GM12878 (cell line): ENCODE measurements around the gene GSTP1. TPM values are rescaled to one million over a fixed set of nuclear protein-coding genes. Genes with fewer than 3 reads are reported as not detected.

Experiments
- ASH2L ChIP-seq: fragments of 300-600, 200-600 bp; sonication (generic); IDR thresholded peaks from 2 replicates; pipeline ENCODE4 v1.6.1; 2017; ENCODE audit warnings: low read depth, mild to moderate bottlenecking, borderline replicate concordance
- ATF3 ChIP-seq: IDR thresholded peaks from 2 replicates; pipeline ENCODE4 v1.6.1; 2011; ENCODE audit warnings: low read depth, mild to moderate bottlenecking, low read length, moderate library complexity, borderline replicate concordance; ENCODE audit errors: extremely low read depth
- ATF7 ChIP-seq: fragments of 450-650 bp; IDR thresholded peaks from 2 replicates; pipeline ENCODE4 v1.6.1; 2016; ENCODE audit warnings: low read depth, mild to moderate bottlenecking
- CHD1 ChIP-seq: IDR thresholded peaks from 2 replicates; pipeline ENCODE4 v1.6.1; 2012; ENCODE audit warnings: low read depth, low read length, improper control_type of control experiment
- CREB1 ChIP-seq: IDR thresholded peaks from 2 replicates; pipeline ENCODE4 v1.6.1; 2012; ENCODE audit warnings: low read depth, mild to moderate bottlenecking, inconsistent platforms
- GATAD2B ChIP-seq: fragments of 450-650 bp; conservative IDR thresholded peaks from 2 replicates; pipeline ENCODE4 v1.6.1; 2017; ENCODE audit warnings: low read depth, mild to moderate bottlenecking, moderate library complexity
- HSF1 ChIP-seq: fragments of 150-350 bp; IDR thresholded peaks from 2 replicates; pipeline ENCODE4 v1.6.1; 2014; ENCODE audit warnings: mild to moderate bottlenecking, low read depth, low read length
- NR2C1 ChIP-seq: fragments of 450-650 bp; IDR thresholded peaks from 2 replicates; pipeline ENCODE4 v1.6.1; 2017; ENCODE audit warnings: antibody characterized with exemption, mild to moderate bottlenecking, moderate library complexity
- SIN3A ChIP-seq: IDR thresholded peaks from 2 replicates; pipeline ENCODE4 v1.6.1; 2012; ENCODE audit warnings: low read depth, low read length, improper control_type of control experiment
- SKIL ChIP-seq: fragments of 450-650 bp; IDR thresholded peaks from 2 replicates; pipeline ENCODE4 v1.6.1; 2017; ENCODE audit warnings: mild to moderate bottlenecking, low read depth, inconsistent platforms; ENCODE audit not compliant: poor library complexity, severe bottlenecking
- TCF3 ChIP-seq: IDR thresholded peaks from 2 replicates; pipeline ENCODE4 v1.6.1; 2012; ENCODE audit warnings: low read depth, mild to moderate bottlenecking, low read length, borderline replicate concordance; ENCODE audit not compliant: insufficient read depth
- USF1 ChIP-seq: IDR thresholded peaks from 2 replicates; pipeline ENCODE4 v1.6.1; 2011; ENCODE audit warnings: borderline replicate concordance, low read depth, mild to moderate bottlenecking, moderate library complexity, mixed read lengths, low read length; ENCODE audit not compliant: insufficient read depth; ENCODE audit errors: extremely low read length
- YBX1 ChIP-seq: fragments of 450-650 bp; IDR thresholded peaks from 2 replicates; pipeline ENCODE4 v1.6.1; 2016; ENCODE audit warnings: antibody characterized with exemption
- ZBED1 ChIP-seq: IDR thresholded peaks from 2 replicates; pipeline ENCODE4 v1.6.1; 2016; ENCODE audit warnings: borderline replicate concordance
- ZNF274 ChIP-seq: IDR thresholded peaks from one replicate; pipeline ENCODE4 v1.8.0; 2011; ENCODE audit not compliant: insufficient read length, insufficient read depth
- ZZZ3 ChIP-seq: IDR thresholded peaks from 2 replicates; pipeline ENCODE4 v1.6.1; 2011; ENCODE audit warnings: low read depth; ENCODE audit not compliant: control insufficient read depth, insufficient read length
- polyA plus RNA-seq, 11 experiments: library from polyadenylated mRNA; depleted of rRNA in 4 of 11; unstranded in 6 of 11; stranded (reverse) in 5 of 11; fragments of >200 nt; fragmentation: Nextera tagmentation in 4 of 11; fragmentation: Illumina TruSeq in 1 of 11; extraction: Ambion mirVana in 4 of 11; extraction: Trizol in 1 of 11; gene quantifications; 1 replicate in 1 of 11; 2 replicates in 10 of 11; pipeline versions ENCODE4 v1.2.1 to v1.2.3, GENCODE V29; 2011 to 2016; ENCODE audit warnings: inconsistent platforms in 2 of 11, missing spikeins in 2 of 11, low read depth in 1 of 11
- total RNA-seq, 4 experiments: library from RNA; depleted of rRNA in 3 of 4; stranded (reverse); fragments of >200 nt in 3 of 4; fragmentation: Illumina TruSeq in 1 of 4; extraction: Trizol in 1 of 4; gene quantifications; 2 replicates each; pipeline versions ENCODE4 v1.2.1 to v1.2.3, GENCODE V29; 2013 to 2021
- TF ChIP-seq, protein P1 (sequence below): IDR thresholded peaks from 2 replicates; pipeline ENCODE4 v1.6.1; 2012; ENCODE audit warnings: low read depth, low read length, improper control_type of control experiment
- TF ChIP-seq, protein P2 (sequence below): fragments of 450-650 bp; conservative IDR thresholded peaks from 2 replicates; pipeline ENCODE4 v1.6.1; 2017; ENCODE audit warnings: mild to moderate bottlenecking, moderate library complexity

The GSTP1 gene
- total and polyA plus RNA-seq, 10 of the 15 experiments (the other 5 are each of a cell fraction or from before 2014, with no cell fraction given): 469 to 1,788 (median 955) TPM

- no peak for TF ChIP-seq TCF3
- TF ChIP-seq ZBED1: no peak
- peak; percentile 49; the same call in 1 of the 2 replicates for TF ChIP-seq ATF7
- no peak for TF ChIP-seq HSF1
- TF ChIP-seq USF1: no peak
- TF ChIP-seq, protein P1, sequence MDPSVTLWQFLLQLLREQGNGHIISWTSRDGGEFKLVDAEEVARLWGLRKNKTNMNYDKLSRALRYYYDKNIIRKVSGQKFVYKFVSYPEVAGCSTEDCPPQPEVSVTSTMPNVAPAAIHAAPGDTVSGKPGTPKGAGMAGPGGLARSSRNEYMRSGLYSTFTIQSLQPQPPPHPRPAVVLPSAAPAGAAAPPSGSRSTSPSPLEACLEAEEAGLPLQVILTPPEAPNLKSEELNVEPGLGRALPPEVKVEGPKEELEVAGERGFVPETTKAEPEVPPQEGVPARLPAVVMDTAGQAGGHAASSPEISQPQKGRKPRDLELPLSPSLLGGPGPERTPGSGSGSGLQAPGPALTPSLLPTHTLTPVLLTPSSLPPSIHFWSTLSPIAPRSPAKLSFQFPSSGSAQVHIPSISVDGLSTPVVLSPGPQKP: no peak
- TF ChIP-seq ASH2L: no peak
- no peak for TF ChIP-seq ATF3
- TF ChIP-seq, protein P2, sequence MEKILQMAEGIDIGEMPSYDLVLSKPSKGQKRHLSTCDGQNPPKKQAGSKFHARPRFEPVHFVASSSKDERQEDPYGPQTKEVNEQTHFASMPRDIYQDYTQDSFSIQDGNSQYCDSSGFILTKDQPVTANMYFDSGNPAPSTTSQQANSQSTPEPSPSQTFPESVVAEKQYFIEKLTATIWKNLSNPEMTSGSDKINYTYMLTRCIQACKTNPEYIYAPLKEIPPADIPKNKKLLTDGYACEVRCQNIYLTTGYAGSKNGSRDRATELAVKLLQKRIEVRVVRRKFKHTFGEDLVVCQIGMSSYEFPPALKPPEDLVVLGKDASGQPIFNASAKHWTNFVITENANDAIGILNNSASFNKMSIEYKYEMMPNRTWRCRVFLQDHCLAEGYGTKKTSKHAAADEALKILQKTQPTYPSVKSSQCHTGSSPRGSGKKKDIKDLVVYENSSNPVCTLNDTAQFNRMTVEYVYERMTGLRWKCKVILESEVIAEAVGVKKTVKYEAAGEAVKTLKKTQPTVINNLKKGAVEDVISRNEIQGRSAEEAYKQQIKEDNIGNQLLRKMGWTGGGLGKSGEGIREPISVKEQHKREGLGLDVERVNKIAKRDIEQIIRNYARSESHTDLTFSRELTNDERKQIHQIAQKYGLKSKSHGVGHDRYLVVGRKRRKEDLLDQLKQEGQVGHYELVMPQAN: no peak
- TF ChIP-seq NR2C1: no peak
- peak; percentile 76 for TF ChIP-seq GATAD2B
- no peak for TF ChIP-seq ZNF274
- no peak for TF ChIP-seq ZZZ3
- TF ChIP-seq YBX1: no peak
- no peak for TF ChIP-seq CREB1
- no peak for TF ChIP-seq CHD1
- TF ChIP-seq SIN3A: no peak
- peak; percentile 64 for TF ChIP-seq SKIL
These were observed 25.4 kb upstream of the GSTP1 start (continued) for GRCh38 chr11:67558084-67558772.
